Measurements from ENCODE around the gene FXR2.

FXR2 gene

GRCh38 chr17:7569571-7569970 lies 45.1 kb downstream of the FXR2 start:
- no peak for DNase-seq

GRCh38 chr17:7563115-7563869 lies 51.4 kb downstream of the FXR2 start:
- DNase-seq, result no peak

GRCh38 chr17:7562208-7562605 lies 52.5 kb downstream of the FXR2 start:
- DNase-seq, result no peak

- DNase-seq, result peak; percentile 79
These were observed 53.0 kb downstream of the FXR2 start, which contains the start of gene SENP3 for GRCh38 chr17:7561589-7562207. Gene SENP3 (plus strand): TSS chr17:7561919. CDS start chr17:7563077, 1,158 bp downstream.

- DNase-seq, result peak; percentile 89
These were observed 53.6 kb downstream of the FXR2 start for GRCh38 chr17:7561028-7561575.

GRCh38 chr17:7560172-7561027 lies 54.3 kb downstream of the FXR2 start:
- DNase-seq, result no peak

DNA sequence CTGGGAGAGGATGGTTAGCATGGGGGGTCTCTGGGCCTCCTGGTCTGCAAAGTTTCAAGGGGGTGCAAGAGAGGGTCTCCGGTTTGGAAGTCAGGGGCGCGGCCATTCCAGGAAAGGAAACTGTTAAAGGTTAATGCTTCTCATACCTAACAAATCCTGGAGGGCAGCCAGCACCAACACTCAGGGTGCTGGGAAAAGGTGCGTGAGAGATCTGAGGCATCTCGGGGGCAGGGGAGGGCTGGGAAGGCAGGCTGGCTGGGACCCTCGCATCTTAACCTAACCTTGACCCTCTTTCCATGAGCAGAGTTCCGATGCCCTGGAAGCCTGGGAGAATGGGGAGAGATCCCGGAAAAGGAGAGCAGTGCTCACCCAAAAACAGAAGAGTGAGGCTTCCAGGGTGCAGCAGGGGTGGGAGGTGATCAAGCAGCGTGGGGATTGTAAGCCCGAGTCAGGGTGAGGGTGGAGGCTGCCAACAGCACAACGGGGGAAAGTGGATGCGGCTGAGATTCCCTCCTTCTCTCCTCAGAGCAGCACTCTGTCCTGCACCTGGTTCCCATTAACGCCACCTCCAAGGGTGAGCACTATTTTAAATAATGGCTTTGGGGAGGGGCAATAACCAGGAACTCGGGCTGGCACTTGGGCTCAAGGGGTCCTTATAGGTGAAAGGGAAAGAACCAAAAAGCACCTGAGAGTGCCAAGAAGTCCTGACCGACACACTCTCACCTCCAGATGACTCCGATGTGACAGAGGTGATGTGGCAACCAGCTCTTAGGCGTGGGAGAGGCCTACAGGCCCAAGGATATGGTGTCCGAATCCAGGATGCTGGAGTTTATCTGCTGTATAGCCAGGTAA lies 55.2 kb downstream of the FXR2 start:
- DNase-seq, result no peak

DNA sequence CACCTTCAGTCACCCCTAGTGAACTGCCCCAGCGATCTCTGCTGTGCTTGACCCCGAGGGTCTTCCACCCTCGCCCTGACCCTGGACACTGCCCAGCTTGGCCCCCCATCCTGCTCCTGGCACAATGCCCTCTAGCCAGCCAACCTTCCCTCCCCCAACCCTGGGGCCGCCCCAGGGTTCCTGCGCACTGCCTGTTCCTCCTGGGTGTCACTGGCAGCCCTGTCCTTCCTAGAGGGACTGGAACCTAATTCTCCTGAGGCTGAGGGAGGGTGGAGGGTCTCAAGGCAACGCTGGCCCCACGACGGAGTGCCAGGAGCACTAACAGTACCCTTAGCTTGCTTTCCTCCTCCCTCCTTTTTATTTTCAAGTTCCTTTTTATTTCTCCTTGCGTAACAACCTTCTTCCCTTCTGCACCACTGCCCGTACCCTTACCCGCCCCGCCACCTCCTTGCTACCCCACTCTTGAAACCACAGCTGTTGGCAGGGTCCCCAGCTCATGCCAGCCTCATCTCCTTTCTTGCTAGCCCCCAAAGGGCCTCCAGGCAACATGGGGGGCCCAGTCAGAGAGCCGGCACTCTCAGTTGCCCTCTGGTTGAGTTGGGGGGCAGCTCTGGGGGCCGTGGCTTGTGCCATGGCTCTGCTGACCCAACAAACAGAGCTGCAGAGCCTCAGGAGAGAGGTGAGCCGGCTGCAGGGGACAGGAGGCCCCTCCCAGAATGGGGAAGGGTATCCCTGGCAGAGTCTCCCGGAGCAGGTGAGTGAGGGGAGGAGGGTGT lies 56.0 kb downstream of the FXR2 start, which contains the start of gene TNFSF13:
Gene TNFSF13, plus strand, starts transcription at position 207 of the 776 bp plus-strand sequence. Its CDS starts 290 bp downstream, at position 497.
- no peak for DNase-seq

DNA sequence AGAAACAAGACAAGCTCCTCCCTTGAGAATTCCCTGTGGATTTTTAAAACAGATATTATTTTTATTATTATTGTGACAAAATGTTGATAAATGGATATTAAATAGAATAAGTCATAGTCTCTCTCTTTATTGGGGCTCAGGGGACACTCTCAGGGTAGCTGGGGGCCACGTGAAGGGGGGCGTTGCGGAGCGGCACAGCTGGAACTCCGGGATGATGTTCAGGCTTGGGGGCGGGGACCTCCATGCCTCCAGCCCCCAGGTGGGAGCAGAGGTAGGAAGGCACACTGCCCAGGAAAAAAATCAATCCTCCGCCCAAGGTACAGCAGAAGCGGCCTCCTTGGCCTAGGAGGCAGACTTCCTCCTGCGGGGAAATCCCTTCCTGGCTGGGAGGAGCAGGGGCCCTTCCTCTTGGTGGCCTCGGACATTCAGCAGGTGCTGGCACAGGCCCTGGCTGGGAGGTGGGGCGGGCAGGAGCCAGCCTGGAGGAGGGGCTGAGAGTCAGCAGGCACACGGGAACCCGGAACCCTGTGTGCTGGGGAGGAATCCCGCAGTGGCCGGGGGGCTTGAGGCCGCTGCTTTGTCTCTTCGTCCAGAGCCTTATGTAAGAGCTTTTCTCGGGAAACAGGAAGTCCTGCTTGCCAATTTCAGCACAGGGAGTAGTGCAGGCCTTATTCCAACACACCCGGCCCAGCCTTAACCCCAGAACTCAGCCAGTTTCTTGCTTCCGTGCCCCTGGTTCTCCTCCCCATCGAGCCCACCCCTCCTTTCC lies 56.7 kb downstream of the FXR2 start:
- no peak for DNase-seq

GRCh38 chr17:7557147-7557764 lies 57.4 kb downstream of the FXR2 start:
- no peak for DNase-seq

- DNase-seq, result no peak
These were observed 58.1 kb downstream of the FXR2 start for GRCh38 chr17:7556627-7557026.

- DNase-seq, result no peak
These were observed 59.3 kb downstream of the FXR2 start for GRCh38 chr17:7555320-7555948.

DNA sequence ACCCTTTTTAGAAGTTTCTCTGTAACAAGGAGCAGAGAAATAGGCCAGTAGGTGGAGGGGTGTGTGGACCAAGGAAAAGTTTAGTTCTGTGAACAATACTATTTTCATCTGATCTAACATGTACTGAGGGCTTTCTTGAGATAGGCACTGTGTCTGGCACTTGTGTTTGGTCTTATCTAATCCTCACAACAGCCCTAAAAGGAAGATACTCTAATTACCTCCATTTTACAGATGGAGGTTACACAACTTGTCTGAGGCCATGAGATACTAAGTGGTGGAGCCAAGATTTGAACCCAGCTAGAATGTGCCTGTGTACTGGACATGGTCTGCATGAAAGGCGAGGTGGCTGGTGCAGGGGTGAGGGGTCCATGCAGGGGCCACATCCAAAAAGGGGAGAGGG lies 61.3 kb downstream of the FXR2 start:
- DNase-seq, result no peak

- no peak for DNase-seq
These were observed 62.1 kb downstream of the FXR2 start for GRCh38 chr17:7552621-7553051.

GRCh38 chr17:7551396-7551795 lies 63.3 kb downstream of the FXR2 start:
- no peak for DNase-seq

DNA sequence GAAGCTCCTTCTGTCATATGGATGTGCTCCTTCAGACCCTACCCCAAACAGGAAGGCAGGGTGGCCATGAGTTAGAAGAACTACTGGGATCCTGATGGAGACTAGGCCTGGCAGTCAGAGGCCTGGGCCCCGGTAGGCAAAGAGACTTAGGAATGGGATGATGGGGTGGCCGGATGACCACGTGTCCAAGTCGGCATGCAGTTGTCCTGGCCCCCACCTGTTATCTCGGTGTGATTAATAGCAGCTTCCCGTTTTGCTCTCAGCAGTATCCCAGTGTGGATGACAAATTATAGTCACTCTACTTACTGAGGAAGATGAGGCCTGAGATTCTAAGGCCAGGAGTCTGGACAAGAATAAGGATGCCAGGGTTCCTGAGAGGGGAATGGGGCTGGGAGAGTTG lies 64.4 kb downstream of the FXR2 start:
- no peak for DNase-seq

GRCh38 chr17:7549401-7550055 lies 65.2 kb downstream of the FXR2 start:
- DNase-seq, result no peak

- DNase-seq, result no peak
These were observed 65.9 kb downstream of the FXR2 start, which contains the start of gene TNFSF12 for GRCh38 chr17:7548585-7549400. Gene TNFSF12 (plus strand): TSS chr17:7549058. CDS start chr17:7549154, 96 bp downstream.

Data from amniotic stem cell (primary cell).